ENCODE data around the gene CFLAR.

DNA sequence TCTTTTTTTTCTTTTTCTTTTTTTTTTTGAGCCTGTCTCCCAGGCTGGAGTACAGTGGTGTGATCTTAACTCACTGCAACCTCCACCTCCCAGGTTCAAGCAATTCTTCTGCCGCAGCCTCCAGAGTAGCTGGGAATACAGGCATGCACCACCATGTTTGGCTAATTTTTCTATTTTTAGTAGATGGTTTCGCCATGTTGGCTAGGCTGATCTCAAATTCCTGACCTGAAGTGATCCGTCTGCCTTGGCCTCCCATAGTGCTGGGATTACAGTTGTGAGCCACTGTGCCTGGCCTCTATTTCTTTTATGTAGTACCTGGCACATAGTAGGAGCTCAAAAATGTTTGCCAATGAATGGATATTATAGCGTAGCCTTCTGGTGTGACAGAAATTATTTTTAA is 6.8 kb upstream of the CFLAR start:
- TF ChIP-seq POLR2A (IDR thresholded peaks at IDR 0.05) = no peak
- TF ChIP-seq, protein P1, sequence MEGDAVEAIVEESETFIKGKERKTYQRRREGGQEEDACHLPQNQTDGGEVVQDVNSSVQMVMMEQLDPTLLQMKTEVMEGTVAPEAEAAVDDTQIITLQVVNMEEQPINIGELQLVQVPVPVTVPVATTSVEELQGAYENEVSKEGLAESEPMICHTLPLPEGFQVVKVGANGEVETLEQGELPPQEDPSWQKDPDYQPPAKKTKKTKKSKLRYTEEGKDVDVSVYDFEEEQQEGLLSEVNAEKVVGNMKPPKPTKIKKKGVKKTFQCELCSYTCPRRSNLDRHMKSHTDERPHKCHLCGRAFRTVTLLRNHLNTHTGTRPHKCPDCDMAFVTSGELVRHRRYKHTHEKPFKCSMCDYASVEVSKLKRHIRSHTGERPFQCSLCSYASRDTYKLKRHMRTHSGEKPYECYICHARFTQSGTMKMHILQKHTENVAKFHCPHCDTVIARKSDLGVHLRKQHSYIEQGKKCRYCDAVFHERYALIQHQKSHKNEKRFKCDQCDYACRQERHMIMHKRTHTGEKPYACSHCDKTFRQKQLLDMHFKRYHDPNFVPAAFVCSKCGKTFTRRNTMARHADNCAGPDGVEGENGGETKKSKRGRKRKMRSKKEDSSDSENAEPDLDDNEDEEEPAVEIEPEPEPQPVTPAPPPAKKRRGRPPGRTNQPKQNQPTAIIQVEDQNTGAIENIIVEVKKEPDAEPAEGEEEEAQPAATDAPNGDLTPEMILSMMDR (IDR thresholded peaks at IDR 0.05) = no peak

All from prostate gland (tissue), 2 donors.